Peyer's patch (tissue), 4 donors: ENCODE data around the gene AMHR2. TPM values are rescaled to one million over a fixed set of nuclear protein-coding genes. Genes with fewer than 3 reads are reported as not detected.
"Not testable (repeated sequence)": the region's sequence is repeated elsewhere in the genome, so short reads cannot be mapped to it uniquely, and the experiment has no call there.

ENCODE experiments used
- DNase-seq, 3 donors: peaks; one replicate each; pipeline ENCODE4 v3.0.0-alpha.2; 2017 to 2019
- H3K27ac ChIP-seq, 4 donors: fragments of 200-600 bp; sonication (generic); one replicate each; pipeline ENCODE4 v1.5.1; 2016 to 2019
- H3K27me3 ChIP-seq, 2 donors: fragments of 200-600 bp; sonication (generic); one replicate each; pipeline ENCODE4 v1.5.1; 2019
- H3K36me3 ChIP-seq, 3 donors: fragments of 200-600 bp; sonication (generic); one replicate each; pipeline ENCODE4 v1.5.1; 2016 to 2019
- H3K4me1 ChIP-seq, 4 donors: fragments of 200-600 bp; sonication (generic); one replicate each; pipeline ENCODE4 v1.5.1; 2016 to 2019
- H3K4me3 ChIP-seq, 4 donors: fragments of 200-600 bp; sonication (generic); 1 replicate in 3 of 4; 2 replicates in 1 of 4; pipeline ENCODE4 v1.5.1; 2016 to 2019; ENCODE audit warnings: mild to moderate bottlenecking in 1 of 4
- H3K9me3 ChIP-seq, 4 donors: fragments of 200-600 bp; sonication (generic); one replicate each; pipeline ENCODE4 v1.5.1; 2016 to 2019; ENCODE audit warnings: mild to moderate bottlenecking in 1 of 4
- CTCF ChIP-seq, 6 experiments: fragments of 450-650 bp in 4 of 6; fragments of 200-600 bp in 2 of 6; sonication (generic) in 1 of 6; IDR thresholded peaks; one replicate each; pipeline ENCODE4 v1.5.1; 2017 to 2019; ENCODE audit warnings: antibody characterized with exemption in 6 of 6, mild to moderate bottlenecking in 3 of 6, moderate library complexity in 1 of 6
- POLR2A ChIP-seq, 2 donors: fragments of 450-650 bp; IDR thresholded peaks; one replicate each; pipeline ENCODE4 v1.5.1; 2017; ENCODE audit warnings: antibody characterized with exemption in 2 of 2, mild to moderate bottlenecking in 2 of 2, moderate library complexity in 2 of 2
- total RNA-seq, 4 donors: library from RNA; depleted of rRNA; stranded (reverse); fragments of >200 nt; gene quantifications; one replicate each; pipeline ENCODE4 v1.1.0, GENCODE V29; 2016

Gene AMHR2
- total RNA-seq, 4 donors from 2014 or later: 0.40 TPM; not detected in 3

- Histone ChIP-seq H3K9me3 (no peaks in the 10 kb centered on the region), H3K36me3 (peaks cover 0 to 29% (median 0%) of the 10 kb centered on the region in 3 donors), H3K4me1 (peaks cover 0 to 63% (median 11%) of the 10 kb centered on the region in 4 donors), H3K27me3 (no peaks in the 10 kb centered on the region), H3K27ac (peak overlapping the region in 3 of 4 donors; percentile 36 to 61 (median 46)), H3K4me3 (peak overlapping the region in 1 of 4 donors; percentile 14)
- DNase-seq: no peak
- no peak for TF ChIP-seq CTCF (IDR thresholded peaks at IDR 0.05)
- no peak for TF ChIP-seq POLR2A (IDR thresholded peaks at IDR 0.05)
These were observed 34.7 kb upstream of the AMHR2 start for GRCh38 chr12:53388932-53389331.

- H3K36me3 ChIP-seq: peaks cover 0 to 25% (median 0%) of the 10 kb centered on the region in 3 donors
- no peaks in the 10 kb centered on the region for H3K27me3 ChIP-seq
- peak in 1 of 3 donors; percentile 6 for DNase-seq
- TF ChIP-seq POLR2A (IDR thresholded peaks at IDR 0.05): no peak
- no peak for TF ChIP-seq CTCF (IDR thresholded peaks at IDR 0.05)
- no peaks in the 10 kb centered on the region for H3K9me3 ChIP-seq
- peak overlapping the region in 1 of 4 donors; percentile 61 for H3K27ac ChIP-seq
- H3K4me3 ChIP-seq: no peak overlapping the region
- peaks cover 0 to 56% (median 11%) of the 10 kb centered on the region in 4 donors for H3K4me1 ChIP-seq
These were observed 34.0 kb upstream of the AMHR2 start for GRCh38 chr12:53389702-53390101.

- H3K27me3 ChIP-seq: no peaks in the 10 kb centered on the region
- H3K27ac ChIP-seq: peak overlapping the region in 1 of 4 donors; percentile 61
- H3K4me3 ChIP-seq: no peak overlapping the region
- TF ChIP-seq CTCF (IDR thresholded peaks at IDR 0.05): no peak
- no peak for TF ChIP-seq POLR2A (IDR thresholded peaks at IDR 0.05)
- peaks cover 0 to 23% (median 0%) of the 10 kb centered on the region in 3 donors for H3K36me3 ChIP-seq
- H3K9me3 ChIP-seq: no peaks in the 10 kb centered on the region
- DNase-seq: no peak
- peaks cover 0 to 38% (median 11%) of the 10 kb centered on the region in 4 donors for H3K4me1 ChIP-seq
These were observed 31.9 kb upstream of the AMHR2 start for GRCh38 chr12:53391724-53392123.

- no peaks in the 10 kb centered on the region for H3K27me3 ChIP-seq
- H3K9me3 ChIP-seq: no peaks in the 10 kb centered on the region
- TF ChIP-seq CTCF (IDR thresholded peaks at IDR 0.05) (no peak), POLR2A (IDR thresholded peaks at IDR 0.05) (no peak)
- DNase-seq: peak in 1 of 3 donors; percentile 24
- H3K27ac ChIP-seq: no peak overlapping the region
- H3K4me3 ChIP-seq: no peak overlapping the region
- H3K36me3 ChIP-seq: peaks cover 0 to 31% (median 0%) of the 10 kb centered on the region in 3 donors
- H3K4me1 ChIP-seq: peaks cover 0 to 6% (median 0%) of the 10 kb centered on the region in 4 donors
These were observed 23.8 kb upstream of the AMHR2 start for GRCh38 chr12:53399896-53400295.

GRCh38 chr12:53402351-53402750 lies 21.3 kb upstream of the AMHR2 start:
- not testable (repeated sequence) for H3K4me3 ChIP-seq, H3K4me1 ChIP-seq, DNase-seq, H3K27ac ChIP-seq, H3K27me3 ChIP-seq, H3K9me3 ChIP-seq
- peaks cover 0 to 39% (median 0%) of the 10 kb centered on the region in 3 donors for H3K36me3 ChIP-seq

GRCh38 chr12:53402871-53403270 lies 20.8 kb upstream of the AMHR2 start:
- H3K9me3 ChIP-seq: no peaks in the 10 kb centered on the region
- no peak for TF ChIP-seq POLR2A (IDR thresholded peaks at IDR 0.05)
- TF ChIP-seq CTCF (IDR thresholded peaks at IDR 0.05): no peak

More at GRCh38 chr12:53402871-53403270, 20.8 kb upstream of the AMHR2 start:
- Histone ChIP-seq H3K4me1 (no peaks in the 10 kb centered on the region), H3K36me3 (peaks cover 0 to 45% (median 0%) of the 10 kb centered on the region in 3 donors), H3K4me3 (no peak overlapping the region), H3K27ac (no peak overlapping the region), H3K27me3 (no peaks in the 10 kb centered on the region)
- no peak for DNase-seq
